ENCODE results near the gene MAP3K12. TPM values are rescaled to one million over a fixed set of nuclear protein-coding genes. Genes with fewer than 3 reads are reported as not detected.

MAP3K12 gene
- total and polyA plus RNA-seq, 2 of the 13 experiments (the other 11 are each of a cell fraction or from before 2014, with no cell fraction given), result 0.20 to 1.1 TPM

- no peak for TF ChIP-seq ZNF430 (CRISPR knock-in tag; IDR thresholded peaks at IDR 0.05)
- TF ChIP-seq ATF6 (CRISPR knock-in tag; conservative IDR thresholded peaks at IDR 0.05), result no peak
- TF ChIP-seq NRL (CRISPR knock-in tag; IDR thresholded peaks at IDR 0.05; ENCODE audit: borderline replicate concordance), result no peak
- TF ChIP-seq ZNF367 (CRISPR knock-in tag; IDR thresholded peaks at IDR 0.05; ENCODE audit: borderline replicate concordance), result no peak
- 0 out of 2 replicates have a peak, but pooled peaks have one; percentile 22 for TF ChIP-seq SP5 (CRISPR knock-in tag; IDR thresholded peaks at IDR 0.05; ENCODE audit: borderline replicate concordance, low read depth)
- TF ChIP-seq GFI1 (CRISPR knock-in tag; IDR thresholded peaks at IDR 0.05; ENCODE audit: borderline replicate concordance), result no peak
- peak; percentile 76; the same call in 1 of the 2 replicates for TF ChIP-seq DMAP1 (CRISPR knock-in tag; IDR thresholded peaks at IDR 0.05)
- TF ChIP-seq BATF2 (CRISPR knock-in tag; IDR thresholded peaks at IDR 0.05), result no peak
- peak; percentile 42; the same call in 1 of the 2 replicates for TF ChIP-seq ARID5B (CRISPR knock-in tag; IDR thresholded peaks at IDR 0.05)
- 0 out of 2 replicates have a peak, but pooled peaks have one; percentile 53 for TF ChIP-seq ZNF124 (CRISPR knock-in tag; IDR thresholded peaks at IDR 0.05)
- TF ChIP-seq TARDBP (CRISPR knock-in tag; IDR thresholded peaks at IDR 0.05), result no peak
- TF ChIP-seq KLF13 (CRISPR knock-in tag; IDR thresholded peaks at IDR 0.05), result no peak
- no peak for TF ChIP-seq ZNF280B (CRISPR knock-in tag; IDR thresholded peaks at IDR 0.05; ENCODE audit: borderline replicate concordance)
- 0 out of 2 replicates have a peak, but pooled peaks have one; percentile 5 for TF ChIP-seq ZFP90 (CRISPR knock-in tag; IDR thresholded peaks at IDR 0.05; ENCODE audit: borderline replicate concordance)
- TF ChIP-seq ZNF317 (CRISPR knock-in tag; IDR thresholded peaks at IDR 0.05), result peak; percentile 90
- TF ChIP-seq ZNF792 (CRISPR knock-in tag; IDR thresholded peaks at IDR 0.05), result peak; percentile 50; the same call in 1 of the 2 replicates
- TF ChIP-seq ZNF503 (CRISPR knock-in tag; IDR thresholded peaks at IDR 0.05), result no peak
- peak; percentile 22; the same call in 1 of the 2 replicates for TF ChIP-seq YEATS2 (CRISPR knock-in tag; IDR thresholded peaks at IDR 0.05; ENCODE audit: borderline replicate concordance)
- 0 out of 2 replicates have a peak, but pooled peaks have one; percentile 52 for TF ChIP-seq SP4 (CRISPR knock-in tag; IDR thresholded peaks at IDR 0.05)
Measured at GRCh38 chr12:53441040-53441833, 58.0 kb downstream of the MAP3K12 start, which contains the start of gene PRR13 (continued).

All from HepG2 (cell line).